ENCODE data around the gene TMEM35B.
A peak's percentile ranks its signal among the peaks of the same experiment; 100 is the strongest.
"Not testable (repeated sequence)": the region's sequence is repeated elsewhere in the genome, so short reads cannot be mapped to it uniquely, and the experiment has no call there.

The TMEM35B gene

DNA sequence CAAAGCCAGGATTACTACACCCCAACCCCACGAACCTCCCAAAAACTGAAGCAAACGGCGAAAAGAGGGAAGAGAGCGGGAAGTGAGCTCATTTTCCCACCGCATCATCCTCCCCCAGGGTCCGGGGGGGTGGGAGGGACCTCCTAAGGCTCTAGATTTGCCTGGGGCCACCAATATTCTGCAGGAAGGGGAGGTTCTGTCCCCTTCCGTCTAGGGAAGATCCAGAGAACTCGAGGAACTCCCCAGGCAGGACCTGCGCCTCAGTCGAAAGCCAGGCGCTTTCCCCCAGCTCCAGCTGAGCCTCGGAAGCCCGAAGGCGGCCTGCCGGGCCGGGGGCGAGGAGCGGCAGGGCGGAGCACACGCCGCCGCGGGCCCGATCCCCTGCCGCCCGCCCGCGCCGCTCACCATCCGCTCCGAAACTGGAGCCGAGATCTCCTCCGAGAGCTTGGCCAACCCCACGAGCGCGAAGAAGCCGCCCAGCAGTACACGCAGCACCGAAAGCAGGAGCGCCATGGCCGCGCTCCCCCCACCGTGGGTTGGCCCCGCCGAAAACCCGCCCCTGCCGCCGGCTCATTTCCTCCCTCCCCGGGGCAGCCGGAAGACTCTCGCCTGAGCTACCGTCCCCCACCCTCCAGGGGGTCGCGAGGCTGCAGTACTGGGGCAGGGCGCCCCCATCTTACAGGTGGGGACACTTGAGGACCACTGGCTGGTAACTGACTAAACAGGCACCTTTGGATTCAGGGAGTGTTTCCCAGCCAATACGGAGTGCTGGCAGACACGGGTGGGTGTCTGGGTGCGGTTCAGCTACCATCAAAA is at the start of gene TMEM35B:
TSS of gene TMEM35B (minus strand) at position 555 of the 816 bp plus-strand sequence. CDS start at position 513, 42 bp downstream.
- DNase-seq (ENCODE audit: low spot score), result peak; percentile 53

DNA sequence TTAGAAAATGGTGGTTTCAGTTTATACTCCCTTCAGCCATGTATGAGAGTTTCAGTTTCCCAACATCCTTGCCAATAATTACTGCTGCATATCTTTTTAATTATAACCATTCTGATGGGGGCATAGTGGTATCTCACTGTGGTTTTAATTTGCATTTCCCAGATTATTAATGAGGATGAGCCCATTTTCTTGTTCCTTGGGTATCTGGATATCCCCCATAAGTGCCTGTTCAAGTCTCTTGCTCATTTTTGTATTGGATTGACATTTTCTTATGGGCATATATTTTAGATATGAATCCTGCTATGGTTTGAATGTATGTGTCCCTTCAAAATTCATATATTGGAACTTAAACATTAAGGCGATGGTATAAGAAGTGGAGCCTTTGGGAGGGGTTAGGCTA is 48.2 kb upstream of the TMEM35B start:
- no peak for DNase-seq (ENCODE audit: low spot score)

DNA sequence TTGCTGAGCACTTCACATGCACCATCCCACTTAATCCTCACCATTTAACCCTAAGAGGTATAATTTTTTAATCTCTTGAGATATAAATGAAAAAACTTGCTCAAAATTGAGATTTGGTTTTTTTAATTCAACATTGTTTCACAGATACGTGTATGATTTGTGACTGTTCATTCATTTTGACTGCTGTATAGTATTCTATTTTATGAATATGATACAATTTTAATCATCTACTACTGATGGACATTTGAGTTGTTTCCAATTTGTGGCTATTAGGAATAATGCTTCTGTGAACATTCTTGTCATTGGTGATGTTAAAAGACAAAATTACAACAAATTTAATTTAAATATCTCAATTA is 47.2 kb upstream of the TMEM35B start:
- no peak for DNase-seq (ENCODE audit: low spot score)

DNA sequence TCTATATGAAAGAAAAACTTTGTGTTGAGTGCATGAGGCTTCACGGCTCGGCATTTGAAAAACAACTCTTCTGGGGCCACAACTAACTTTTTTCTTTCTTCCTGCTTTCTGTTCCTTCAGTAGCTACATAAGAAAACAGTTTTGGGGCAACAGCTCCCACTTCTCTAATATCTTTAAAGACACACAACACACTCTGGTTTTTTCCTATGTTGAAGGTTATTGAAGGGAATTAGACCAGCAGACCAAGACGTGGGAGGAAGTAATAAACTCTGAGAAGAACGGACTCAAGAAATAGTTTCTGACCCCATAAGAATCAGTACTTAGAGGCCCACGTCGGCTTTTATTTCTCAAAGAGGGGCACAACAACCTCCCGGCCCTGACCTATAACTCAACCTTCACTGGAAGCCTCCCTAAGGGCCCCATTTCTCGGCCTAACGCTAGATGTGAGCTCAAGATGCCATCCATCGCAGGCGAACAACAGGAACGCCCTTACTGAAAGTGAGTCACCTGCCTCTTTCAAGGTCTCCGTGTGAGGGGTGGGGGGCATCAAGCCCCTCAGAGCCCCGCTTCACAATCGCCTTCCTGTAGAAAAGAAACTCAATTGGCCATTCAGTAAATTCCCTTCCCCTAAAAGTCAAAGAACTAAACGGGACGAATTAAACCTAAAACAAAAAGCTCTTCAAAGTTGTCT is 45.8 kb upstream of the TMEM35B start:
- peak; percentile 47 for DNase-seq (ENCODE audit: low spot score)

GRCh38 chr1:35030338-35030737 is 45.2 kb upstream of the TMEM35B start:
- DNase-seq (ENCODE audit: low spot score), result no peak

GRCh38 chr1:35029761-35030160 is 44.6 kb upstream of the TMEM35B start:
- DNase-seq (ENCODE audit: low spot score), result no peak

DNA sequence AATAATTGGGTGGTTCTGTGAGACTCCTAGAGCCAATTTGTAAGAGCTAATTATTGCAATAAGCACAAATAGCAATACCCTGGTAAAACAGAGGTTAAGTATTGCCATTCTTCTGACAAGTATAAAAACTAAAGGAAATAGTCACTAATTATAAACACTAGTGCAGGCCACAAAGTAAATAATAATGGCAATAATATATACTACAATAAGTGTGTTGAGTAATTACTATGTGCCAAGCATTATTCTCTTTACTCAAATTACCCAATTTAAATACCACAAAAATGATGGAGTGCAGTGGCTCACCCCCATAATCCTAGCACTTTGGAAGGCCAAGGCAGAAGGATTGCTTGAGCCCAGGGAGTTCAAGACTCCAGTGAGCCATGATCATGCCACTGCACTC is 31.3 kb upstream of the TMEM35B start:
- no peak for DNase-seq (ENCODE audit: low spot score)

DNA sequence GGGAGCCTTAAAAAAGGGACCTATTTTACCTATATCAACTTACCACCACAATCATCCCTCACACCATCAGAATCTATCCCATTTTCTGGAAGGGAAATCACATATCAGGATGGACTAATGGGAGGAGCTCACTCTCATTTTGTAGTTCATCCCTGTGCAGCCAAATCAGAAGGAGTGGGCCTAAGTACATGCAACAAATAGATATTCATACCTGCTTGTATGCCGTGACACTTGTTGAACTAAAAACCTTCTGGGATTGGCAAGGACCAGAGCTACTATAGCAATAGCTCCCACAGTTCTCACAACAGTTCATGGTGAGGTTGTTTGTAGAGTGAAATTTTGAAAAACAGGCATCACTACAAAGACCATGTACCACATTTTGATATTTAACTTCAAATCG is 29.3 kb upstream of the TMEM35B start:
- DNase-seq (ENCODE audit: low spot score), result no peak

DNA sequence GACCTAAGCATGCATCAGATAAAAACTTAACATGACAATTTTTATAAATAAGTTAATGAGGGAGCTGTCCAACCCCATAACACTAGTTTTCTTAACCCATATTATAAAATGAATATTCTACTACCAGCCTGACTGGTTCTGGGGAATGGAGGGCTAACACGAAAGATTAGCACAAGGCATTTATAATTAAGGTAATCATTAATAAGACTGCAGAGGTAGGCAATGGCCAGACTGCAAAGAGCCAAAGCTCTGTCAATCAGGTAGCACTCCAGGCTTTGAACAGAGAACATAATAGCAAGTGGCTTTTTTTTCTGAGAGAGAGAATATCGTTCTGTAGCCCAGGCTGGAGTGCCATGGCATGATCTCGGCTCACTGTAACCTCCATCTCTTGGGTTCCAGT is 20.6 kb upstream of the TMEM35B start:
- DNase-seq (ENCODE audit: low spot score), result no peak

DNA sequence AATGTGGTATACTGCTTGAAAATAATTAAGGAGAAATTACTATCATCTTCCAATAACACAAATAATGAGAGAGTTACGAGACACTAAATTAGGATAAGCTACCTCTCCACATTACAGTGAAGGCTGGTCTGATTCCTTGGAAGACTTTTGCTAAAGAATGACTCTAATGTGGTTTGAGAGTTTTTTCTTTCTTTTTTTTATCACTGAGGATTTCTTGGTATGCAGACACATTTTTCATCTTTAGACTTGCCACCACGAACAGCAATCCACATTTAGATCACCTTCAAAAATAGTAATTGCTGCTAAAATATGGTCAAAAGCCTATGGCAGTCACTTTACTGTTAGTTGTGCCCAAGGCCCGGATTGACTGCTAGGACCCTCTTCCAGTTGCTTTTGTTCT is 16.6 kb upstream of the TMEM35B start:
- DNase-seq (ENCODE audit: low spot score), result no peak

GRCh38 chr1:34994878-34995277 is 9.7 kb upstream of the TMEM35B start:
- DNase-seq (ENCODE audit: low spot score), result no peak

DNA sequence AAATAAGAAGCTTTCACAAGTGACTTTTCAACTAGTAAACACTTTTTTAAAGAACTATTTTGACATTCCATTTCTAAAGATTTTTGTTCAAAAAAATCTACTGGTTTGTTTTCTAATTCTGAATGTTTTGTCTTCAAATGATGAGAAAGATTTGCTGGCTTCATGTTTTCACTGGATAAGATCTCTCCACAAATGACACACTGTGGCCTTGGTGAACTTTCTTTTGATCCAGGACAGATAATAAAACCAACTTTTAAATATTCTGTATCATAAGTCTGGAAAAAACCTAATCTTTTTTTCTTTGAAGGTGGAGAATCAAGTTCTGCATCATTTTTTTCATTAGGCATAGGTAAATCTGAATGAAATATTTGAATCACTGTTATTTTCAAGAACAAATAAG is 3.4 kb upstream of the TMEM35B start:
- DNase-seq (ENCODE audit: low spot score), result no peak

GRCh38 chr1:34988147-34988546 is 3.0 kb upstream of the TMEM35B start:
- DNase-seq (ENCODE audit: low spot score), result no peak

DNA sequence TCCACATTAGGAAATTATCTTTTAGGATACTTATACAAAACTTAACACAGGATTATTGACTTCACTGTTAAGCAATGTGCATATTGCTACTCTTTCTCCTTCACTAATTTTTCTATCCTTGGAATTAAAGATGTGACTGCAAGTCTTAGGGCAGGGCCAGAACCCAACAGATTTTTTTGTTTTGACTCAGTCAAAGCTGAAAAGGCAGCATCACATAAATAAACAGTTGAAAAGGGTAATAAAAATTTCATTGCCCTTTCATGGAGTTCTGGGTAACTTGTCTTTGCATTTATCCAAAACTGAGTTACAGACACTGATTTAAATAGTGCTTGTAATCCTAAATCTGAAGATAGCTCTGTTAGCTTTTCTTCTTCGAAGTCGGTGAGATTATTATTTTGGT is 1.9 kb upstream of the TMEM35B start:
- no peak for DNase-seq (ENCODE audit: low spot score)

- not testable (repeated sequence) for DNase-seq (ENCODE audit: low spot score)
These were observed 410 bp upstream of the TMEM35B start for GRCh38 chr1:34985609-34985904.

- no peak for DNase-seq (ENCODE audit: low spot score)
These were observed 733 bp downstream of the TMEM35B start for GRCh38 chr1:34984435-34984792.

DNA sequence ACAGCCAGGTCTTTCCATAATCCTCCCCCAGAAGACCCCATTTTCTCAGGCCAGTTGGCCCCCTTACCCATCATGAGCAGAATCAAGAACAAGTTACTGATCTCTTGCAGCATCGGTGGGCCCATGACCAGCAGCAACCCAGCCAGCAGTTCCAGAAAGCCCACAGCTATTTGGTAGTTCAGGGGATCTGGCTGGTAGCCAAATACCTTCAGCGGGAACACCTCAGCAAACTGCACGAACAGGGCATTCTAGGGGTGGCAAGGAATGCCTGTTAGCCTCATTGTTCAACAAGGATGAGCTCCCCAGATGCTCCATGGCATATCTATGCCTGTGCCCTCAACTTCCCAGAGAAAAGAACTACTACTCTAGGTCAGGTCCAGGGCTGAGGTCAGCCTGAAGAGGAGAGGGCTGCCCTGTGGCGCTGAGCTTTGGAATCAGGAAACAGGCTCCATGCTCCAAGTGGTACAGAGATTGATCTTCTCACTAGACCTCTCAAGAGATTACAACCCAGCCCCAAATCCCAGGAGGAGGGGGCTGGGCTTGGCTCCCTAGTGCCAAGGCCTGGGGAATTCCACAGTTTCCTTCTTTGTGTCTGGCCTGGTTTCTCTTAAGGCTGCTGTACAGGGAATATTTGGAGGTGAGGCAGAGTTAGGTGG is 1.3 kb downstream of the TMEM35B start:
- no peak for DNase-seq (ENCODE audit: low spot score)

DNA sequence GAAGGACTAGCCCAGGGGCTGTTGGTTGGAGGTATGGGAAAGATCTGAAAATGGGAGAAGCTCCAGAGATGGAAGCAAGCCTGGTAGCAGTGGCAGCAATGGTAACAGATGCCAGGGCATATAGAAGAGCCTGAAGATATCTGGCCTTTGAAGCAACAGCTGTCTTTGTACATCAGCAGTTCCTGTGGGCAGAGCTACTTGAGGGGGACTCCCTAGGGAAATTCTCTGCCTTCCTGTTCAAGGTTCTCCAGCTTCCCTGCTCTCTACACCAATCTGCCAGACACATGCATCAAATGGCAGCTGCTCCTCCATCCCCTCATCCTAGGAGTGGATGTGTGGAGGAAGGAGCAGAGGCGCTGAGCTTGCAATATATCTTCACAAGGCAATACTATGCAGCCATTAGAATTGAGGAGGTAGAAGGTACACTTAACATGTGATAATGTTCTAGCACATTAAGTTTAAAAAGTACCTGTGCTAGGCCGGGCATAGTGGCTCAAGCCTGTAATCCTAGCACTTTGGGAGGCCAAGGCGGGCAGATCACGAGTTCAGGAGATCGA is 2.2 kb downstream of the TMEM35B start:
- no peak for DNase-seq (ENCODE audit: low spot score)

GRCh38 chr1:34980715-34981114 is 4.4 kb downstream of the TMEM35B start:
- DNase-seq (ENCODE audit: low spot score), result no peak

DNA sequence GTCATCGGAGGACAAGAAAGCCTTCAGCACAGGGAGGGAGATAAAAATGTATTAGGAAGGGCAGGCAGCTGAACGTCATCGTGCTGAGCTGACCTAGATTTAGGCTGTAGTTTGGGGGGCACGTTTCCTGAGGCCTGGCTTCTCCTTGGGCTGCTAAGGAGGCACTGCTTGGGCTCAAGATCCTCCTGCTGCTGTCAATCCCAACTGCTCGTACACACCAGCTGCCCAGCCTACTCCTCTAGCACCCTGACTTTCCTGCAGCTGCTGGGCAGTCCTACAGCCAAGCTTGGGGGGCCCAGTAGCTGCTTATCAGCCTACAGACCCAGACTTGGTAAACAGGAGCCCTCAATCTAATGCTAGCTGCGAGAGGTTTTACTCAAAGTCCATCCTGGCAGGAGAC is 6.2 kb downstream of the TMEM35B start:
- no peak for DNase-seq (ENCODE audit: low spot score)

DNA sequence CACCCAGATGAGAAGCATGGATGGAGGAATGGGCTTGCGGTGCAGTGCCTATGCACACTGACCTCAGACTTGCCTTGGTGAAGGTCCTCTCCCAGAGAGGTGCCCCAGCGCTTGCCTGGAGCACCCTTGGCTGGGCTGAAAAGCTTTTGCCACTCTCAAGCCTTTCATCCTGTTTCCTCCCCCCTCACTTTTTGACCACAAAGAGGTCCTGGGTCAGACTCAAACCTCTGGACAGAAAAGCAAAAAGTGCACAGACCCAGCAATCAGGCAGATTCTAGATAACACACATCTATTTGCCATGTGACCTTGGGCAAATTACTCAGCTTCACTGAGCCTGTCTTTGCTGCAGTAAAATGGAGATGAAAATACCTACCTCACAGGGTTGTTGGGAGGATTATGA is 7.3 kb downstream of the TMEM35B start:
- DNase-seq (ENCODE audit: low spot score), result no peak

DNA sequence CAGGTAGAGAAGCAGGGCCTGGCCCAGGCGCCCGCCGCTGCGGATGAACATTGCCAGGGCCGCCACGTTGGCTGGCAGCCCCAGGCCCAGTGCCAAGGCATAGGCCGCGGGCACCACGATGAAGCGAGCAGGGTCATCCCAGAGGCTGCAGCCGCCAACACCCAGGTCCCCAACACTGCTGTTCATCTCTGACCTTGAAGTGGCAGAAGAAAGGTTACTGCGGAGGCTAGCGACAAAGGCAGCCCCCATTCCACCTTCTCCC is 8.0 kb downstream of the TMEM35B start:
- no peak for DNase-seq (ENCODE audit: low spot score)

DNA sequence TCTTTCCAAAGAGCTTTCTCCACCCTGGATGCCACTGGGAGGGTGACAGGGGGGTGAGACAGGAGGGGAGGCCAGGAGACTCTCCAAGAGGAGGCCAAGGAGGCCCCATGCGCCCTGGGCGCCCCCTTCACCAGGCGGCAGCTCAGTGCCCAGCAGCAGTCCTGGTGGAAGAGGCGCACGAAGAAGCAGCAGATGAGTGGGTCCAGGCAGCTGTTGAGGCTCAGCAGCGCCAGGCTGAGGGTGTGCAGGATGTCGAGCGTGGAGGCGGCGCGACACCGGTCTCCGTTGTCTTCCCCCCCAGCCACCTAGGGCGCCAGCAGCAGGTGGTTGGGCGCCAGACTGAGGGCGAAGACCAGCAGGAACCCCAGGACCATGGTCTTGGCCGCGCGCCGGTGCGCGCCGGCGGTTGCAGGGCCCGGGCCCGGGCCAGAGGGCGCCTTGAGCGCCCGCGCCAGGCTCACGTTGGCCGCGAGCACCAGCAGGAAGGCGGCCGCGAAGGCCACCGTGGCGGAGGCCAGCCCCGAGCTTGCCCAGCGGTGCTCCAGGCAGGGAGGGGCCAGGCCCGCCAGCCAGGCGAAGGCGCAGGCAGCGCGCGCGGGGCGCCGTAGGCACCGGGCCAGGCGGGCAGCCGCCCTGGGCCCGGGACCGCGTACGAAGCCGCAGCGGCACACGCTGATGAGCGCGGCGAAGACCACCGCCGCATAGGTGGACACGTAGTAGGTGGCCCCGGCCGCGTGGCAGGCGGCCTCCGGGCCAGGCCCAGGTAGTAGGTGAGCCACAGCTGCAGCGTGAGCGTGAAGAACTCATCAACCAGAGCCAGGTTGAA is 8.6 kb downstream of the TMEM35B start:
- DNase-seq (ENCODE audit: low spot score), result no peak
